GF-D8 (cell line): ENCODE data around the gene VRK1.
"Not testable (repeated sequence)": the region's sequence is repeated elsewhere in the genome, so short reads cannot be mapped to it uniquely, and the experiment has no call there.

Source experiments
- DNase-seq: peaks from one replicate; lab custom pipeline; 2025; lab: John Stamatoyannopoulos, UW

The VRK1 gene

DNA sequence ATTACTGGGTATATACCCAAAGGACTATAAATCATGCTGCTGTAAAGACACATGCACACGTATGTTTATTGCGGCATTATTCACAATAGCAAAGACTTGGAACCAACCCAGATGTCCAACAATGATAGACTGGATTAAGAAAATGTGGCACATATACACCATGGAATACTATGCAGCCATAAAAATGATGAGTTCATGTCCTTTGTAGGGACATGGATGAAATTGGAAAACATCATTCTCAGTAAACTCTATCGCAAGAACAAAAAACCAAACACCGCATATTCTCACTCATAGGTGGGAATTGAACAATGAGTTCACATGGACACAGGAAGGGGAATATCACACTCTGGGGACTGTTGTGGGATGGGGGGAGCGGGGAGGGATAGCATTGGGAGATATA is 86.8 kb downstream of the VRK1 start:
- DNase-seq: not testable (repeated sequence)

DNA sequence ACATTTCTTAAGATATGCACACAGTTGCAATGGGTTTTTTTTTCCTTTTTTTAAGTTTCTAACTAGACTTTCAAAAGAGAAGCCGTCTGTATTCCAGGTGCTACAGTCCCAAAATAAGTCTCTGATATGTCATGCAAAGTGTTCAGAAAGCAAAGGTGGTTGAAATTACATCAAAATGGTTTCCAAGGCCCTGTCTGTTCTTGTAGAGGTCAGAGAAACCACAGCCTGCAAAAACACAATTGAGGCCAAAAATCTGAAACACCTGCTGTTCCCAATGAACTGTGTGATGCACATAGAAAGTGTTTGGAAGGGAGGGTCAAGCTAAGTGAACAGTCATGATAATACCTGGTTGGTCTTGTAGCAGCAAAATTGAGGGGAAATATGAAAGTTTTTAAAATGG is 91.0 kb downstream of the VRK1 start:
- DNase-seq: no peak

DNA sequence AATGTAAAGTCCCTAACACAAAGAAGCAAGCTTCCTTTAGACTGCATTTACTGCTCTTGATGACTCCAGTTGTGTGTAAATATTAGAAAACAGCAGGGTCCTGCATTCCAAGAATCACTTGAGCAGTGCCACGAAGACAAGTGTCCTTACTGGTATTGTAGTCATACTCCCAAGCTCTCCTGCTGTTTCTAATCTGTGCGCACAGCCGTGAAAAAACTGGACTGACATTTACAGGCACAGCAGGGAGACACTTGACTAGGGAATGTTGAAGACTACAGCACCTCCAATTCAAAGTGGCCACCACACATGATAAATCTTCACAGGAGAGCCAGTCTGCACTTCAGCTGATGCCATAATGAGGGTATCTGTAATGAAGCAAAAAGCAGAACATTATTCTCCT is 91.4 kb downstream of the VRK1 start:
- no peak for DNase-seq

DNA sequence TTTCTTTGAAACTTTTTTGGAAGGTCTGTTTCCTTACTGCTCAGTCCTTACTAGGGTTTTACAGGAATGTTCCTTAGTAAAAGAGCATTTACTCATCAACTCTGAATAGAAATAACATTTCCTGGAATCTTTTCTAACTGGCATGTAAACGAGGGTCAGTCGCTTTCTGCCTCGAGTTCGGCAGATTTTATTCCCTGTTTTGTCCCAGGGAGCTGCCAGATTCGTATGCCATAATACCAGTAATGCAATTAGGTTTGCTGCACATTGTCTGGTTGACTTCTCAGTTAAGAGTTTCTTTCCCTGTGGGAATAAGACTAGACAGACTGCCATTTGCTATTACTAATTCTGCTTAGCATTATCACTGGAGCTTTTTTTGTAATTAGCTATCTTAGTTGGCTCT is 91.9 kb downstream of the VRK1 start:
- no peak for DNase-seq

DNA sequence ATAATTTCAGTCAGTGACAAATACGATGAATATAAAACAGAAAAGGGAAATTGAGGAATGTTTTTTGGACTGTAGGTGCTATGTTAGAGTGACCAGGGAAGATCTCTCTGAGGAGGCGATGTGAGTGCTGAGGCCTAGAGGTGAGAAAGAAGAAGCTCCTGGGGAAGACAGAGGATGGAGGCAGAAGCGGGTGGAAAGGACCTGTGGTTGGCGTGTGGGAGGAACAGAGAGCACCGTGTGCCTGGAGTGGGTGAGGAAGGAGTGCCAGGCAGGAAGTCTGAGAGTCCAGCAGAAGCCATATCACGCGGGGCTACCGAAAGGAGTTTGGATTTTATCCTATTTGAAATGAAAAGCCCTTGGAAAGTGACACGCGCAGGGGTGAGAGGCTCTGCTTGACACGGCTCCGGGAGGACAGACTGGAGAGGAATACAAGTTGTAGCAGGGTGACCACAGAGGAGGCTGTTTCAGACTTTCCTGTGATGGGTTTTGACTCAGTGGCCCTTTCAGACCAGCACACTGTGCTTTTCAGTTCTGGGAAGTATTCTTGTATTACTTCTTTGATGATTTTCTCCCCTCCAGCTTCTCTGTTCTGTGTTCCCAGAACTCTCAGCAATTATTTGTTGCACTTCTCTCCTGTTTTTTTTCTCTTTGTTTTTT is 96.9 kb downstream of the VRK1 start:
- DNase-seq: no peak

DNA sequence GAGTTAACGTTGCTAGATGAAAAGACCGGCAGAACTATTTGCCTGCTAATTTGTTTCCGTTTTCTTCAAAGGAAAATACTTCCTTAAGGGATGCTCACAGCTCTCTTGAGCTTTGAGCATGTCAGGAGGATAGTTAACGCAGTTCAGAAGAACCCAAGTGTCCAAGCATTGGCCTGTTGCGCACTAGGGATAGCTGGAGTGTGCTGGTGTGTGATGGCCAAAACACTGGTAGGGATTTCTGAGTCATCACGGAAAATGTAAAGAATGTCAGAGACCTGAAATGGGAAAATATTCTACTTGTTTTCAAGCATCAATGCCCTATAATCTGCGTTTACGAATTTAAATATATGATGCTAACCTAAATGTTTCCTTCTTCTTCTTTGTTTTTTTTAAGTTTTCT is 97.8 kb downstream of the VRK1 start:
- DNase-seq: no peak

DNA sequence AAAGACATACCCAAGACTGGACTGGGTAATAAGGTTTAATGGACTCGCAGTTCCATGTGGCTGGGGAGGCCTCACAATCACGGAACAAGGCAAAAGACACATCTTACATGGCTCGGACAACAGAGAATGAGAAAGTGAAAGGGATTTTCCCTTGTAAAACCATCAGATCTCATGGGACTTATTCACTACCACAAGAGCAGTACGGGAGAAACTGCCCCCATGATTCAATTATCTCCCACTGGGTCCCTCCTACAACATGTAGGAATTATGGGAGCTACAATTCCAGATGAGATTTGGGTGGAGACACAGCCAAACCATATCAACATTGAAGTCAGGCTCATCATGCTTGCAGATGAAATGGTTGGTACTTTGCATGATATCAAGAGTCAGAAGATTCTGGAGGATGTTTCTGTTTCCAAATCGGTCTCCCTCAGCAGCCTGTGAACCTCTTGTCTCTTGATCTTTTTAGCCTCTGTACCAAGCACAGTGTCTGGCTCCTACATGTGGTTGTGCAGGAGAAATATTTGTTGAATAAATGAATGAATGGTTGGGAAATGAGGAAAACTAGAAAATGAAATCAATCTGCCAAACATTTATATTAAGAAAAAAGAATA is 98.6 kb downstream of the VRK1 start:
- no peak for DNase-seq

DNA sequence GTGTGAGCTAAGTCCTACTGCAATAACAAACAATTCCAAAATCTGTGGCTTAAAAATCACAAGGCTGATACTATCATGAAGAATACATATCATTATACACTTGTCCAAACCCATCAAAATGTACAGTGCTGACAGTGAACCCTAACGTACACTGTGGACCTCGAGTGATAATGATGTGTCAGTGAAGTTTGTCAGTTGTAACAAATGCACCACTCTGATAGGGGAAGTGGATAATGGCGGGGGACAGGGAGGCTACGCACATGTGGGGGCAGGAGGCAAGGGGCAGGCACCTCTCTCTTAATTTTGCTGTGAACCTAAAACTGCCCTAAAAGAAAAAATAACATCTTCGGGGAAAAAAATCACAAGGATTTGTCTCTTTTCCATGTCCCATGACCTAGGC is 100.0 kb downstream of the VRK1 start:
- DNase-seq: no peak

DNA sequence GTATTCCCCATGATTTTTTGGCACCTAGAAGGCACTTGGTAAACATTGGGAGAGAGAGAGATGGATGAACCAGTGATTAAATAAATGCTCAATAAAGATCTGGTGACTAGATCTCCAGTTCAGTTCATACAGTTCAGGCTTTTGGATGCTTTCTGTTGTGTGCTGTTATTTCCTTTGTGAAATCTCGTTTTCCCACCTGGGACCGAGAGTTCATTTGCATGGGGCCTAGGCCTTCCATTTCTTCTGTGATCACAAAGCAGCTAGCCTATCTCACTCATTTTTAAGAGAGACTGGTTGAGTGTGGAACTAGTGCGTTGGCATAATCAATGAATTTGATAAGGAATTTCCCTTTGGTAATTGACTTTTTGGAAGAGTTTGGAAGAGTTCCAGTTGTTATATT is 104.0 kb downstream of the VRK1 start:
- DNase-seq: no peak

DNA sequence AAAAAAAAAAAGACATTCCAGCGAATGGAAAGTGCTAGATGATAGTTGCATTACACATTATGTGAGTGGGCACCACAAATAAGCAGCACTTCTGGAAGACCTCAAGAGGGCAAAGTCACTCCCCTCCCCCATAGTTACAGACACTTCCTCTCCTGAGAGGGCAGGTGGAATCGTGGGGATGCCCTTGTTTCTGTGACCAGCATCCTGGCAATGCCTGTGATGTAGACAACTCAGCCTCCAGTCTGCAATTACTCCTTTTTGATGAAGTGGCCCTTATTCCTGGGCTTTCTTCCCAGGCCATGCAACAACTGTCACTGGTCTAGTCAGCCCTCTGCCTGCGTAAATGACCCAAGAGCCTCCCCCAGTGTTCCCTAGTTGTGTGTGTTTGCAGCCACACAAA is 104.8 kb downstream of the VRK1 start:
- DNase-seq: no peak

DNA sequence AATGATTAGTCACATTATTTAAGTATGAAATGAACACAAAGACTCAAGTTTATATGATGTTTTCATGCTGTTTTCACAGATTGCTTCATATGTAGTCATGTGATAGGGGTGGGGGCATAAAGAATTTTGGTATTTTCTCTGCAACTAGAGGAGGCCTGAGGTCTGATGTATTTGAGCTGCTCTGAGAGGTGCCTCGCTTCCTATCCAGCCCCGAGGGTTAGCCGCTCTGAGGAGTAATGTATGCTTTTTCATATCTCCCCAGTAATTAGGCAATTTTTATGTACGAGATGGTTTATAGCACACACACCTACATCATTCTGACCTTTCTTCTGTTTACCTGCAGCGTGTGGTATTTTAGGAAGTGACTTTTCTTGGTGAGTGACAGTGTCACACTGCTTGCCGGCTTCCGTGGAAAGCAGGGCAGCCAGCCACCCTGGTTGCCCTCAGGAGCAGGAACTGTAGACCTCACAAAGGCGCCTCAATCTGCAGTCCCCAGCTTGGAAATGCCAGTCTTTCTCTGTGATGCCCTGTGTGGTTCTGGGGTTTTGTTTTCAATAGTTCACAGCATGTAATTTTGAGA is 106.4 kb downstream of the VRK1 start:
- DNase-seq: no peak

DNA sequence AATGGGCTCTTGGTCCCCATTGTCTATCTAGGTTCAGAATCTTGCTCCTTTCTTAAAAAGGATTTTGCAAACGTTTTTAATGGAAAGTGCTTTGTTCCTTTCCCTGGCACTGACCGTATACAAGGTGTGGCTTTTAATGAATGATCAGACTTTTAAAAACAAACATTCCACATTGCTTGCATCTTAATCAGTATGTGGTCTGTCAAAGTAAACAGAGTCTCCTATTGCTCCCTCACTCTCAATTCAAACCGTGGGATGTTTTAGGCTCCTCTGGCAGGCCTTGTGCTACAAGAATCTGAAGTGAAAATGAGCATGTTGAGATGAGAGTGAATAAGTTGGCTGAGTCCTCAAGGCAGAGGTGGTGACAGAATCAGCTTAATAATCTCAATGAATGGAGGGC is 107.0 kb downstream of the VRK1 start:
- DNase-seq: no peak

DNA sequence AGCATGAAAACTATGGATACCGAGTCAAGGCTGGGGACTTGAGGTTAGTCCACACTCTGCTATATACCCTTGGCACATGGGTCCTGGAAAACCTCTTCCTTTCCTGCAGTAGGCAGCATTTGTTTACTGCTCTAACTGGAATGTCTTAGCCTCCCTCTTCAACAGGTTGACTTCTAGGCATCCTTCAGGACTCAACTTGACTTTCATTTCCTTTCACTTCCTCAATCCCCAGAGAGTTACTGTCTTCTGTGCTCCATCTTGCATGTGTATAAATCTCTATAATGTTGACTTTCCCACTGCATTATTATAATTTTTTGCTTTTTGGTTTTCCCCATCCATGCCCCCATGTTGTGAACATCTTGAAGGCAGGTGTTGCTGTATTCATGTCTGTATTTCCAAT is 107.9 kb downstream of the VRK1 start:
- no peak for DNase-seq

DNA sequence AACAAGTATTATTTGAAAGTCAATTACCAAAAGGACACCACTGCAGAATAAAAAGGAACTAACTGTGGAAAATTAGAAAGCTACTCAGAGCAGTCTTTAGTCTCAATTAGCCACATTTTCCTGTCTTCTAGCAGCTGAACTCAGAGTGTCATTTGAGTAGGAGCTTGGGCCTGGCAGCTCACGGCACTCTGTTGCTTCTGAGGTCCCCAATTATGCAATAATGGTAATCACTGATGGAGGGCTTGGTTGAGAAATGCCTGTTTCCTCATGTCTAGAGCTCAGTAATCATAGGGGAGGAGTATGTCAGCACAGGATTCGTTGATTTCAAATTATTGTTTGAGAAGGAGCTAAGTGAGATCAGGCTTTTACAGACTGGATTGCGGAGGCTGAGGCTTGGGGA is 108.6 kb downstream of the VRK1 start:
- DNase-seq: peak; percentile 58

DNA sequence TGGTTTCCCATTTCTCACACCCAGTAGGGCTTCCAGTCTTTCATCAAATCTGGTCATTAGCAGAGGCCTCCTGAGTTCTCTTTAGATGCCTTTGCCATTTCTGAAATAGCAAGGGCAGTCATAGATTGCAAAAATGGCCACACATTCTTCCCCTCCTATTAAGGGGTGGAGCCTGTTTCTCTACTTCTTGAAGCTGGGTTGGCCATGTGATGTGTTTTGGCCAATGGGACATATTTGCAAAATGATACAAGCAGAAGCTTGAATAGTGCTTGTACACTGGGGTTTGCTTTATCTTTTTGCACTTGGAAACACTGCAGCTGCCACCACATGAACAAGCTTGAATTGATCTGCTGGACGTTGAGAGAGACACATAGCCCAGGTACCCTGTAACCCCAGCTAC is 109.3 kb downstream of the VRK1 start:
- no peak for DNase-seq

DNA sequence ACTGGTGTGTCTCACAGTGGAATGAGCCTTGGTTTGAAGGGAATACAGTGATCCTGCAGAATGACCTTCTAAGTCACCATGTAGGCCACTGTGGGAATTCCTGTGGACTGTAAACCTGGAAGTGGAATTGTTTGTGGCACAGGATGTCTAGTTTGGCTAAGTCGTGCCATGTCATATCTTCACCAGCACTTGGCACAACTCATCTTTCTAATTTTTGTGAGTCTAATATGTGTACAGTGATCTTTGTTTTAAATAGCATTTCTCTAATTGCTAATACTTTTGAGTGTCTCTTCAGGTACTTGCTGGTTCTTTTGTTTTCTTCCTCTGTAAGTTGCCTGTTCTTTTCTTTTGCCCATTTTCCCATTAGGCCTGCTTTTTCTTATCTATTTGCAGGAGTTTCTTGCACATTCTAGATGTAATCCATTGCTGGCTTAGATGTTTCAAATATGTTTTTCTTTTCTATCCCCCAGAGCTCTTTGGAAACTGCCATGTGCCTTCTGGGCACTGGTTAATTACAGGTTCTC is 112.7 kb downstream of the VRK1 start:
- no peak for DNase-seq

DNA sequence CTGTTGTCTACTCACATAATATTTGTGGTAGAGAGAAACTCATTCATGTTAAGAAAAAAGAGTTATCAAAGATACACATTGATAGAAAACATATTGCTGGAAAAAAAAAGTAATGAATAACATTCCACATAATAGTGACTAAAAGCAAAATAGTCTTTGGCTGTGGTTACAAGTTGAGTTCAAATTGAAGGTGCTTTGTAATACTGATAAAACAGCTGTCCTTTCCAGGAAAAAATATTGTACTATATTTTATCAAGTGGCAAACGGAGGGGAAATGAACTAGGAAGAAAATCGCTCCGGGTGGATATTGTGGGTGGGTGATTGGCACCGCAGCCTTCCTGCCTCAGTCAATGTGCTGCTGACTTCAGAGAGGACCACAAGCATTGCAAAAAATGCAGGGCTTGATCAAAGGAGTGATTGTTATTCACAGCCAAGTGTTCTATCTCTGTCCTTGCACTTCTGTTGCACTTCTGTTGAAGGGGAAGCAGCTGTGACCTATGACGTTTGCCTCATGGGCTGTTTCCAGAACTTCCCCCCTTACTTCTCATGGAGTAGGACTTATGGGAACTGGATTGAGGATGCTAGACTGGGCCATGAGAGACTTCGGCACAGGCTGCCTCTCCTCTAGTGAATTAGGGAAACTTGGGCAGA is 114.4 kb downstream of the VRK1 start:
- DNase-seq: no peak

DNA sequence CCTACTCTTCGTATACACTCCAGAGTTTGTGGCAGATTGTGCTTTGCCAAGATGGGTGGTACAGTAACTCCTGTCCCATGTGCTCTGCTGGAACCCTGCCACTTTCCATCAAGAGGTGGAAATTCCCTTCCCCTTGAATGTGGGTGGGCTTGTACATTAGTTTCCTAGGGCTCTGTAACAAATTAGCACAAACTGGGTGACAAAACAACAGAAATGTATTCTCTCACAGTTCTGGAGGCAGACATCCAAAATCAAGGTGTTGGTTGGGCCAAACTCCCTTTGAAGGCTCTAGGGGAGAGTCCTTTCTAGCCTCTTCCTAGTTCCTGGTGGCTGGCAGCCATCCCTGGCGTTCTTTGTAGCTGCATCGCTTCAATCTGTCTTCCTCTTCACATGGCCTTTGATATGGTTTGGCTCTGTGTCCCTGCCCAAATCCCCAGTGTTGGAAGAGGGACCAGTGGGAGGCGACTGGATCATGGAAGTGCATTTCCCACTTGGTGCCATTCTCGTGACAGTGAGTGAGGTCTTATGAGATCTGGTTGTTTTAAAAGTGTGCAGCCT is 117.5 kb downstream of the VRK1 start:
- no peak for DNase-seq

DNA sequence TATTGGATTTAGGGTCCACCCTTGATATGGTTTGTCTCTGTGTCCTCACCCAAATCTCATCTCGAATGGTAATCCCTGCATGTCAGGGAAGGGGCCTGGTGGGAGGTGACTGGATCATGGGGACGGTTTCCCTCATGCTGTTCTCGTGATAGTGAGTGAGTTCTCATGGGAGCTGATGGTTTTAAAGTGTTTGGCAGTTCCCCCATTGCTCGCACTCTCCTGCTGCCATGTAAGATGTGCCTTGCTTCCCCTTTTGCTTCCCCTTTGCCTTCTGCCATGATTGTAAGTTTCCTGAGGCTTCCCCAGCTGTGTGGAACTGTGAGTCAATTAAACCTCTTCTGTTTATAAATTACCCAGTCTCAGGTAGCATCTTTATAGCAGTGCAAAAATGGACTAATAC is 118.3 kb downstream of the VRK1 start:
- no peak for DNase-seq

DNA sequence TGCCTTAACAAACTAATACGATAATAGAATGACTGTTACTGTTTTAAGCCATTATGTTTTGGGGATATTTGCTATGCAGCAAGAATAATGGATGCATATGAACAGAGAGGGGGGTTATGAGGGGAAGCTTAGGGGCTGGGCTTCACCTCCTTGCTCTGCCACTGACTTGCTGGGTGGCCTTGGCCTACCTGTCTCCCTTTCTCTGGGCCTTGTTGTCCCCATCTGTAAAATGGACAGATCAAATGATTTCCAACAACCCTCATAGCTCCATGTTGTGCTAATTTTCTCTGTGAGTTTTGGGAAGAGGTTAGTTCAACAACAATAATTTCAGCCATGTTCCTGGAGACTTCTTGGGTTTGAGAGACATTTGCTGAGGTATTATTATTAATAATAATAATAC is 119.6 kb downstream of the VRK1 start:
- DNase-seq: no peak

DNA sequence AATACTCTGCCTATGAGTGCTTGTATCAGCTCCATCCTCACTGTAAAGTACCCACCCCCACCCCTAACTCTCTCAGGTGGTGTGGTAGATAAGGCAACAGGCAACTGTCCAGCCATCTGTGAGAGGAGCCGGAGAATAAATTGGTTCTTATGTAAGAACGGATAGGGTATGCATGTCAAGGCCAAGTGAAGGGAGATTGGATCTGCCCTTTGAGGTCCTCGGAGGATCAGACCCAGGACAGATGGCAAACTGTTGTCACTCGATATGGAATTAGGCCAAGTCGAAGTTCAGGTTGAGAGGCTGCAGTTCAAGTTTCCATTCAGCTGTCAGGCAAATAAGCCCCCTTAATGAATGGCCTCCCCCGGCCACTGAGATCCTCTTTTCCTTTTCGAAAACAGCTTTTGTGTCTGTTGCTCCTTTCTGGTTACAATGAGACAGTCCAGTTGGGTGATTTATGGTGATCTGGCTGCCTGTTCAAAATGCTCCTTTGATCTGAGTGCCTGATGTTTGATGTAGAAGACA is 120.3 kb downstream of the VRK1 start:
- no peak for DNase-seq

DNA sequence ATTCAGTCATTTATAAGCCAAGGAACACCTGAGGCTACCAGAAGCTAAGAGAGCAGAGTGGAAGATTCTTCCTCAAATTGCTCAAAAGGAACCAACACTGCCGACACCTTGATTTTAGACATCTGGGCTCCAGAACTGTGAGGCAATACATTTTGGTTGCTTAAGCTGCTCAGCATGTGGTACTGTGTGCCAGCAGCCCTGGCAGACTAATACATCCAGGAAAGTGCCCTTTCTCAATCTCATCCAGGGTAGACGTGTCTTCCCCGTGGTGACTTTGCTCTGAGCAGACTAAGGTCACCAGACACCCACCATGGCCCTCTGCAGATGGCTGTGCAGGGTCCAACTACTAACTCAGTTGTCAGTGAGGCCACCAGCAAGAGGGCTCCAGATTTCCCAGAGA is 122.8 kb downstream of the VRK1 start:
- DNase-seq: no peak

DNA sequence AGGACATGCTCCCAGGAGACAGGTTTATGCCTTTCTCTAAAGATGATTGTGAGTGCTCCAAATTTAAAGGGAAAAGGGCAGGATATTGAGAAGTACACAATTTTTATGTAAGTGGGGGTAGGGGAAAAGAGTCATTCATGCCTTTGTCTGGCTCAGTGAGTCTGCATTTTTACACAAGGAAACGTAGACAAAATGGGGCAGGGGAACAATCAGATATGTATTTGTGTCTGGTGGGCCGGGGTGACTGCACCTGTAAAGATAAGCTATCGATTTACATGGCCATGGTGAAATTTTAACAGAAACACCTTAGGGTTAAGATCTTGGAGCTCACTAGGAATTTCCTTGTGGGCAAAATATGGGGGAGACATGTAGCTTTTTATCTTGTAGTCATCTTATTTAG is 123.6 kb downstream of the VRK1 start:
- DNase-seq: no peak
